IPS-NIHi7 (cell line): Measurements from ENCODE around the gene UBTD2.
A peak's percentile ranks its signal among the peaks of the same experiment; 100 is the strongest.
"Not testable (repeated sequence)": the region's sequence is repeated elsewhere in the genome, so short reads cannot be mapped to it uniquely, and the experiment has no call there.

Experiments used
- DNase-seq: peaks from one replicate; pipeline ENCODE4 v3.0.0; 2012; ENCODE audit warnings: mixed read lengths; ENCODE audit errors: extremely low spot score

The UBTD2 gene, protein sequence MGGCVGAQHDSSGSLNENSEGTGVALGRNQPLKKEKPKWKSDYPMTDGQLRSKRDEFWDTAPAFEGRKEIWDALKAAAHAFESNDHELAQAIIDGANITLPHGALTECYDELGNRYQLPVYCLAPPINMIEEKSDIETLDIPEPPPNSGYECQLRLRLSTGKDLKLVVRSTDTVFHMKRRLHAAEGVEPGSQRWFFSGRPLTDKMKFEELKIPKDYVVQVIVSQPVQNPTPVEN

GRCh38 chr5:172283020-172283861 lies at the start of gene UBTD2:
TSS of gene UBTD2 (minus strand) at chr5:172283764. CDS start at chr5:172283665, 99 bp downstream.
- peak; percentile 90 for DNase-seq

DNA sequence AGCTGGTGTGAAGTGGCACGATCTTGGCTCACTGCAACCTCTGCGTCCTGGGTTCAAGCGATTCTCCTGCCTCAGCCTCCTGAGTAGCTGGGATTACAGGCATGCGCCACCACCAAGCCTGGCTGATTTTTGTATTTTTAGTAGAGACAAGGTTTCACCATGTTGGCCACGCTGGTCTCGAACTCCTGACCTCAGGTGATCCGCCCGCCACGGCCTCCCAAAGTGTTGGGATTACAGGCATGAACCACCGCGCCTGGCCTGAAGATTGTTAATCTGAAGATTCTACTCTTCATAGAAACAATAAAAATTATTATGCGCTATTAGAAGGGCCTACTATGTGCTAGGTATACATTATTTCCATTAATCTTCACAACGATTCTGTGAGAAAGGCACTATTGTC lies 43.3 kb upstream of the UBTD2 start:
- DNase-seq = not testable (repeated sequence)

- no peak for DNase-seq
Measured at GRCh38 chr5:172325452-172325851, 41.9 kb upstream of the UBTD2 start.

GRCh38 chr5:172322028-172322965 lies 38.7 kb upstream of the UBTD2 start:
- DNase-seq = no peak

DNA sequence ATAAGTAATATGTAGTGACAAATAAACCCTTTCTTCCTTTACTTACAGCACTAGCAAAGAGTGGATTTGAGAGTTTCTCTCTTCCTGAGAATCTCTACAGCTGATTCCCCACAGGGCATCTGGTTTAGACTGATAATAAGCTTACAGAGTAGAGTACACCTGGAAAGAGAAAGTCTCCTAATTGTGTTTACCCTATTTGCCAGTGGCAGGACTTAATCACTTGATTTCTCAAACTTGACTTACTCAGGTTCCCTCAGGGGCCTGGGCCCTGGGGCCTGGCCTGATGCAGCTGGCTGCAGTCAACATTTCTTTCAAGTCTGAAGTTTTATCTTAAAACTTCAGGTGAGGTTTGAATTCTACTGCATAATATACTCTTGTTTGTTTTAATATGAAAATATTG lies 38.0 kb upstream of the UBTD2 start:
- DNase-seq = no peak

DNA sequence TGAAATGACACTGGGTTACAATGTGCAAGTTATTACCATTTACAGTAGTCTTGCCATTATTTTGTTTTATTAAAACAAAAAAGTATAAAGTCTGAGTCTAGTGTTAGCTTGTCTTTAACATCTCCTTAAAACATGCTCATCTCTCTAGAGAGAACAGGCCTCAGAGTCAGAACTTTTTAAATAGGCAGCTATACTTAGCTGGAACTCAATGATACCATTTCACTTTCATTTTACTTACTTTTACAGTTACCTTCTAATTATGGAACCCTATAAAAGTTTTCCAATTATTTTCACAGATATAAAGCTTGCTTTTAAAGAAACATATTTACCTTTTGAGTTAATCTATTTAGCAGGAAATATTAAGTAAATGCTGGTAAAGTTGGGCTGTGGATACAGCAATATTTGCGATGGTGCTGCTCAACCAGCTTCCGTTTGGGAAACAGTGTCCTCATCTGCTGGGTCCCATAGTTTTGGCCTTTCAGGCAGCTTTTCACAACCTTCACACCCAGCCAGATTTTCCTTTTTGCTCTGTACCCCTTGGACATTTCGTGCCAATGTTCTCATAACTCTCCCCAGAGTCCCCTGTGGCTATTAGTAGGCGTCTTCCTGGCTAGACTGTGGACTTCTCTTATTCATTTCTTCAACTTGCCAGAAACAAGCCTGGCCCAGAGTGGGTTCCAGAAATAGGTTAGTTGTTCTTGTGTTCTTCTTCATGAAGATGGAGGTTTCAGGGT lies 36.3 kb upstream of the UBTD2 start:
- DNase-seq = no peak

- DNase-seq = no peak
Measured at GRCh38 chr5:172315587-172316493, 32.3 kb upstream of the UBTD2 start.

- no peak for DNase-seq
Measured at GRCh38 chr5:172313915-172314314, 30.4 kb upstream of the UBTD2 start.

DNA sequence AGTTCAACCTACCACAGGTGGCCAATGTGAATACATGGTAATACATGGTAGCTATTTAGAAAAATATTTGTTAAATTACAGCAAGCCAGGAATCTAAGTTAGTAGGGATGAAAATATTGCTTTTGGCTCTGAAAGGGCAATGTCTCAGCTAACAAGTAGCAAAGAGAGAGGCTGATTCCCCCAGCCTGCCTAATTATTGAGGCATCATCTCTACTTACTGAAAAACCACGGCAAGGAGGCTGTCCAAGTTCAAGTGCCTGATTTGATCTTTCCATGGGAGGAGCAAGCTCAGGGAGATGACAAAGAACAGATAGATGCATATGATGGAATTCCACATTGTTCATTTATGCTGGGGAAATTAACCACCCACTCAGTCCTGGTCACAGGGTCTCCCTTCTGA lies 28.7 kb upstream of the UBTD2 start:
- no peak for DNase-seq

DNA sequence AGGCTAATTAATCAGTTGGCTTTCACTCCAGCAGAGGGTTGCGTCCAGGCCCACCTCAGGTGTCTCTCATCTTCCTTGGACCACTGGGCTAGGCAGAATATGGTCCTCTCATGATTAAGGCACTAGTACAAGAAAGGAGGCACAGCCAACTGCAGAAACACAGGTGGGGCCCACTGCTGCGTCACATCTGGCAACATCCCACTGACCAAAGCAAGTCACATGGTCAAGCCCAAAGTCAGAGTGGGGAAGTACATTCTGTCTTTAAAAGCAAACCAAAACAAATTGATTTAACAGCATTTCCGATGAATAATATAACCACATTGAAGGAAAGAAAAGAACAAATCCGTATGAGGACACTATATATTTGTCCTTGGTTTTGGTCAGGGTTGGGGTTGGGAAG lies 28.0 kb upstream of the UBTD2 start:
- no peak for DNase-seq

GRCh38 chr5:172311026-172311425 lies 27.5 kb upstream of the UBTD2 start:
- DNase-seq = no peak

DNA sequence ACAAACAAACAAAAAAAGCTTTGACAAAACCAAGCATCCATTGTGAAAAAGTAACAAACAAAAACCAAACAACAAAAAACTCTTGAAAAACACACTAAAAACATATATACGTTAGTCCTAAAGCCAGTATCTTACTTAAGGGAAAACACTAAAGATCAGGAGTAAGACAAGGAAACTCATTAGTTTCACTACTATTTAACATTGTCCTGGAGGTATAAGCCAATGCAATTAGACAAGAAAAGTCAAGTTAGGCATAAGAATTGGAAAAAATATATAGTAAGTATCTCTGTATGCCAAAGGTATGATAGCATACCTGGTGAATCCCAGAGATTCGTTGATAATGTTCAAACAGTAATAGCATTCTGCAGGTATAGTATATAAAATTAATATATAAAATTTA lies 21.8 kb upstream of the UBTD2 start:
- DNase-seq = no peak

DNA sequence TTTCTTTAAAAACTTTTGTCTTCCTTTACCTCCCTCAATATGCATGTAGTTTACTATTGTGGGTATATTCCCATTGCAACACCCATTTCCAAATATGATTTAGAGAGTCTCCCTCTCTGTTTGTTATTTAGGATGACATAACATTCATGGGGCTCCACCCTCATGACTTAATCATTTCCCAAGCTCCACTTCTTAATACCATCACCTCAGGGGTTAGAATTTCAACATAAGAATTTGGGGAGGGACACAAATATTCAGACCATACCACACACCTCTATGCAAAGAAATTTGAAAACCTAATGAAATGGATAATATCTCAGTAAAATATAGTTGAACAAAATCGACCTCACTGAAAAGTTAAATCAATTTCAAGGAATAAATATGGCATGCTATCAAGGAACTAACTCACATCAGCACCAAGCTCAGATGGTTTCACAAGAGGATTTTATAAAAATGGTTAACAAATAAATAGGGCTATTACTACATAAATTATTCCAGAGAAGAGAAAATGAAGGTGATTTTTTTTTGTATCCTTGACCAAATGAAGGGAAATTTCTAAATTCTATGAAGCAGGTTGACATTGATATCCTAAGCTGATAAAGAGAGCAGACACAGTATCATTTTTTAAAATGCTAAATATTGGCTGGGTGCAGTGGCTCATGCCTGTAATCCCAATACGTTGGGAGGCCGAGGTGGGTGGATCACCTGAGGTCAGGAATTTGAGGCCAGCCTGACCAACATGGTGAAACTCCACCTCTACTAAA lies 20.2 kb upstream of the UBTD2 start:
- no peak for DNase-seq

GRCh38 chr5:172303162-172303561 lies 19.6 kb upstream of the UBTD2 start:
- no peak for DNase-seq

GRCh38 chr5:172302047-172302710 lies 18.6 kb upstream of the UBTD2 start:
- no peak for DNase-seq

GRCh38 chr5:172299916-172300439 lies 16.4 kb upstream of the UBTD2 start:
- no peak for DNase-seq

DNA sequence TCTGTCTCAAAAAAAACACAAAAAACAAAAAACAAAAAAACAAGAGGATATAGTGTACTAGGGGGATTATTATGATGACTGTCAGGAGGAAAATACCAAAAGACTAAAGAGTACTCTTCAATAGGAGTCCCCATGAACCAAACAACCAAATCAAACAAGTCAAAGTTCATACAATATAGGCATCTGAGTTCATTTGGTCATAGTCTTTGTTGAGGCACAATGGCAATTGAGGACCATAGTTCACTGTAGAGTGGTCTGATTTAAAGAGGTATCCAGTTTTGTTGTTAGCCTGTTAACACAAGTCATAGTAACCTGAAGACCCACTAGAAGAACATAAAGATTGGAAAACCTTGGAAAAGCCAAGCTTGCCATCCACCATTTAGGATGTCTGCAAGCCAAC lies 11.3 kb upstream of the UBTD2 start:
- no peak for DNase-seq

- DNase-seq = no peak
Measured at GRCh38 chr5:172293745-172294342, 10.3 kb upstream of the UBTD2 start.
